ENCODE data around the gene OVOL1.

Gene OVOL1

GRCh38 chr11:65777821-65778361 is 9.0 kb upstream of the OVOL1 start:
- no peak for DNase-seq (ENCODE audit: low read depth in 2 of 2)

DNA sequence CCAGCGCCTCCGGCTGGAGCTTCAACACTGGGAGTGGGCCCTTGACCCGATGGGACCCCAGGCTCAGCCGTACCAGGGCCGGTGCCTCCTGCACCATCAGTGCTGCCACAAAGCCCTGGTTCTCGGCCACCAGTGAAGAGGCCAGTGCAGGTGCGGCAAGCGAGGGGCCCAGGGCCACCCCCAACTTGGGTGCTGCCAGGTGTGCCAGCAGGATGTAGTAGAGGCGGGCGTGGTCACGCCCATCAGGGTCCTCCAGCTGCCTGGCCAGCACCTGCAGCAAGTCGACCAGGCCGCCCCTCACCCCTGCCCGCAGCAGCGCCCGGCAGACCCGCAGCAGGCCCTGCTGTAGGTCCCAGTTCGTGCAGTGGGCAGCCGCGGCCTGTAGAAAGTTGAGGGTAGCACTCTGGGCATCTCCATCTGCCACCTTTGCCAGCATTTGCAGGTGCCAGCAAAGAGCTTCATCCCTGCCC is 8.4 kb upstream of the OVOL1 start:
- DNase-seq (ENCODE audit: low read depth in 2 of 2), result no peak

DNA sequence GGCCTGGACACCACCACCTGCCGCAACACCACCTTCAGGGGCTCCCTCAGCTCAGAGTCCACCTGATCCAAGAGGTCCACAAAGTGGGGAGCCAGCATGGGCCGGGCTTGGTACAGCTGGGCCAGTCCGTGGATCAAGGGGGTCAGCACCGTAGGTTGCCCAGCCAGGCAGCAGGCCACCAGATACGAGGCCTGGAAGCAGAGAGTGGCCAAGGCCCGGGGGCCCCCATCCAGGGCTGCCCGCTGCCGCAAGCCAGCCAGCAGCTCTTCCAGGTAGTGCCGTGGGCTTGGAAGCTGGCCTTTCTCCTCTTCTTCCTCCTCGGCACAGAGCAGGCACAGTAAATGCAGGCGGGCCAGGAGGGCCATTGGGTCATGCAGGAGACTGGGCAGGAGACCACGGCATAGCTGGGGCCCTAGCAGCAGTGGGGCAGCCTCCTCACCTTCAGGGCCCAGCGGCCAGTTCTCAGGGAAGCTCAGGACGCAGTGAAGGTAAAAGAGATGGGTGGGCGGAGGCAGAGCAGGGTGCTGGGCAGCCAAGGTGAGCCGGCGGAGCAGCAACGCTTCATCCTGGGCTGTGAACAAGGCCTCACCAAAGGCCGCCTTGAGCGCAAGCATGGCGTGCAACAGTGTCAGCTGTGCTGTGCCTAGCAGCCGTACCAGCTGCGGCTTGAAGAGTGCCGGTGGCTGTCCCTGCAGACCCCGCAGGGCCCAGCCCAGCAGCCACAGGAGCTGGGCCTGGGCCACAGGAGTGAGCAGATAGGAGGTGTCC is 7.8 kb upstream of the OVOL1 start:
- DNase-seq (ENCODE audit: low read depth in 2 of 2), result no peak

- DNase-seq (ENCODE audit: low read depth in 2 of 2), result no peak
Observed at GRCh38 chr11:65779669-65779918, 7.3 kb upstream of the OVOL1 start.

GRCh38 chr11:65779919-65780769 is 6.7 kb upstream of the OVOL1 start:
- peak; percentile 62 to 74 for DNase-seq (ENCODE audit: low read depth in 2 of 2)

- peak; percentile 47 to 63 for DNase-seq (ENCODE audit: low read depth in 2 of 2)
Observed at GRCh38 chr11:65780770-65781151, 6.1 kb upstream of the OVOL1 start, which contains the start of gene AP5B1. TSS of gene AP5B1 (minus strand) at chr11:65780976. CDS start at chr11:65780591, 385 bp downstream.

- no peak for DNase-seq (ENCODE audit: low read depth in 2 of 2)
Observed at GRCh38 chr11:65781152-65781961, 5.5 kb upstream of the OVOL1 start.

DNA sequence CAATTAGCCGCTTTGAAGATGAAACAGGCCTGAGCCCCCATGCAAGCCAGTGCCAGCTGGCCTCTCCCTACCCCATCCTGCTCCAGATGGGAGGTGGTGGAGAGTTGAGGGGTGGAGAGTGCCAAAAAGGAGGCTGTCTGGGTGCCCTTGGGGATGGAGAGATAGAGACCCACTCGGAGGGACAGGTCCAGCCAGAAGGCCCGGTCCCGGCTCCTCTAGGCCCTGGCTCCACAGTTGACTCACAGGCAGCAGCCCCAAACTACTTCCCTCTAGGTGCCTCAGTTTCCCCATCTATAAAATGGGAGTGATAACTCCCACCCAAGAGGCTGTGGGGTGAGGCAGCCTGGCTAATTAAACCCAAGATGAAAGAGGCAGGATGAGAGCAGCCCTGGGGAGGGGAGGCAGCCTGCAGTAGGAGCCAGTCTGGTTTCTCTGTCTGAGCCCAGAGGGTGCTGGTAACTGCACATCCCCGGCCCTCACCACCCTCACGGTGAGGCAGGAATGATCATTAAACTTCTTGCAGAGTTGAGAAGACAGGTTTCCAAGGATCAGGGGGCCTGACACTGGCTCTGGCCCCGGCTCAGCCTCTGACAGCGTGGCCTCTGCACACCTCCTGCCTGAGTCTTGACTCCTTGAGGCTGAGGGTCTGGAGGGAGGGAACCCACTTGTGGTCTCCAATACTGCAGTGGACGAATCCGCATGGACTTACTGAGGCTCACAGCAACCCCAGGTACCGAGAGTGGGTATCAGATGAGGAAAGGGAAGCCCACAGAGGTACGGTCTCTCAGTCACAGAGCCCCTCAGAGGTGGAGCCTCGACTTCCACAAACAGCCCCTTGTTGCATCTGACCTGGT is 4.7 kb upstream of the OVOL1 start:
- DNase-seq (ENCODE audit: low read depth in 2 of 2), result no peak

DNA sequence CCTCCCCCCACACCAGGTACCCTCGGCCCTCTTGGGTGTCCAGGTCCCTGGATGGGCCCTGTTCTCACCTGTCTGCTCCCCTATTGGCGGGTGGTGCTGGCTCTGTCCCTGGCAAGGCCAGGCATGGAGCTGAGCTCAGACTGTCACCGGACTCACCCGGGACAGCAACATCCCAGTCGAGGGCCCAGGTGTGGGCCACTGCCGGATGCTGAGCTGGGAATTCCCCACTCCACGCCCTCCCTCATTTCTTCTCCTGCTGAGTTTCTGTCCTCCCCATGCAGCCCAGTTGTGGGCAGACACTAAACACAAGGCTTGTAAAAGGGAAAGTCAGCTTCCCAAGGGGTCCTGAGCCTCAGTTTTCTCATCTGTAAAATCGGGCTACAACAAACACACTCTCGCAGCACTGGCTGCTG is 4.0 kb upstream of the OVOL1 start:
- no peak for DNase-seq (ENCODE audit: low read depth in 2 of 2)

DNA sequence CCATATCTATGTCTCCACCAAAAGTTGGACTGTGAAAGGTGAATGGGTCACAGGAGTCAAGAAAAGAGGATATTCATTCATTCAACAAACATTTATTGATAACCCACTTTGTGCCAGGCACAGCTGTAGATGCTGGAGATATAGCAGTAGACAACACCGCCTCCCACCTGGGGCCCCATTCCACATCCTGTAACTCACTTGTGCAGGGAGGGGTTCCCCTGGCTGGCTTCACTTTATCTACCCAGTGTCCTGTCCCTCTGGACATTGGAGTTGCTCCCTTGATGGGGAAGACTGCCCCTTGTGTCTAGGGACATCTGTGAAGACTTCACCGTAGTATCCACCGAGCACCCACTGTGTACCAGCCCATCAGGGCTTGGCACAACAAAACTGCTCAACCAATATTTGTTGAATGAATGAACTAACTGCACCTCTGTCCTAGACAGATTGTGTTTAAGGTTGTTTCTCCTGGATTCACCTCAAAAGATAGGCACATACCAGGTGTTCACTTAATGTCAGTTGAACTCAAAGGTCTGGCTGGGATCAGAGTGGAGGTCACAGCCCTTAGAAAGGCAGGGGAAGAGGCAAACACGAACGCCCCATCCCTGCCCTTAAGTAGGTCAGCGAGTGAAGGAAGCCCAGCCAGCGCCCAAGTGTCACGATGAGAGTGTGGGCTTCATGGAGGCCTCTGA is 1.4 kb upstream of the OVOL1 start:
- DNase-seq (ENCODE audit: low read depth in 2 of 2), result no peak

- DNase-seq (ENCODE audit: low read depth in 2 of 2), result peak in 1 of 2 donors; percentile 19
Observed at GRCh38 chr11:65786008-65786785, 666 bp upstream of the OVOL1 start.

DNA sequence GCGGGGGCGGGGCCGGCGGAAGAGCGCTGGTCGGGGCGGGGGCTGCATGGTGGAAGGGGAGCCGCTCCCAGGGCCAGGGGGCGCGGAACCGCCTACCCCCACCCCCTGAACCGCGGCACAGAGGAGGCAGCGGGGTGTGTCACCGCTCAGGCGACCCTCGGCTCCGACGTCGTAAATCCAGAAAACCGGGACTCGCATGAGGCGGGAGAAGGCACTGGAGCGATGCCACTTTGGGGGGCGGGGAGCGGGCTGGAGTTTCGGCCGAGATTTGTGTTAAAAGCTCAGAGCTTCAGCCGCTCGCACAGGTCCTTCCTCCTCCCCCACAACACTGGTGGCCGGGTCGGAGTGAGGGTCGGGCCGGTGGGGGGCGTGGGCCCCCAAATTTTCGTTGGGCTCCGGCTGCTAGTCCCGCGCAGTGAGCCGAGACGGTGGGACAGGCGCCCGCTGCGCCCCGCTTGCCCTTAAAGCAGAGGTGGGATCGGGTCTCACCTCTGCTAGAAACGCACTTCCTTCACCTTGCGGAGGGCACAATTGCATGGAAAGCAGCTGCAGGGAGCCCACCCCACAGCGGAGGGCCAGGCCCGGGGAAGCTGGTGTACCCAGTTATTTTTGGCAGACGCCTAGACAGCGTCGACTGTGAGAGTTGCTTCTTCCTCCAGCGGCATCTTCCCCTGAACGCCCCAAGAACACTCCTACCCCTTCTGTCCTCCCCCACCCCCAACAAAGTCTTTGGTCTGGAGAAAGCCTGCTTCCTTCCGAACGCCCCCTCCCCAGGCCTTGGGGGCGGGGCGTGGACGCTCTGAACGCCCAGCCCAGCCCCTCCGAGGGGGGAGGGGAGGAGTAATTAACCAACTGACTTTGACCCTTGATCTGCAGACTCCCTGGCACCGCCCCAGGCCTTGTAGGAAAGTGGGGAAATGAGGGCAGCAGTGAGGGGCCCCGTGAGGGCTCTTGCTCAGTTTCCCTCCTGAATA is 1.1 kb downstream of the OVOL1 start:
- no peak for DNase-seq (ENCODE audit: low read depth in 2 of 2)

GRCh38 chr11:65788821-65789220 is 2.0 kb downstream of the OVOL1 start:
- DNase-seq (ENCODE audit: low read depth in 2 of 2), result no peak

GRCh38 chr11:65789230-65790103 is 2.6 kb downstream of the OVOL1 start:
- no peak for DNase-seq (ENCODE audit: low read depth in 2 of 2)

GRCh38 chr11:65790104-65790901 is 3.4 kb downstream of the OVOL1 start:
- no peak for DNase-seq (ENCODE audit: low read depth in 2 of 2)

DNA sequence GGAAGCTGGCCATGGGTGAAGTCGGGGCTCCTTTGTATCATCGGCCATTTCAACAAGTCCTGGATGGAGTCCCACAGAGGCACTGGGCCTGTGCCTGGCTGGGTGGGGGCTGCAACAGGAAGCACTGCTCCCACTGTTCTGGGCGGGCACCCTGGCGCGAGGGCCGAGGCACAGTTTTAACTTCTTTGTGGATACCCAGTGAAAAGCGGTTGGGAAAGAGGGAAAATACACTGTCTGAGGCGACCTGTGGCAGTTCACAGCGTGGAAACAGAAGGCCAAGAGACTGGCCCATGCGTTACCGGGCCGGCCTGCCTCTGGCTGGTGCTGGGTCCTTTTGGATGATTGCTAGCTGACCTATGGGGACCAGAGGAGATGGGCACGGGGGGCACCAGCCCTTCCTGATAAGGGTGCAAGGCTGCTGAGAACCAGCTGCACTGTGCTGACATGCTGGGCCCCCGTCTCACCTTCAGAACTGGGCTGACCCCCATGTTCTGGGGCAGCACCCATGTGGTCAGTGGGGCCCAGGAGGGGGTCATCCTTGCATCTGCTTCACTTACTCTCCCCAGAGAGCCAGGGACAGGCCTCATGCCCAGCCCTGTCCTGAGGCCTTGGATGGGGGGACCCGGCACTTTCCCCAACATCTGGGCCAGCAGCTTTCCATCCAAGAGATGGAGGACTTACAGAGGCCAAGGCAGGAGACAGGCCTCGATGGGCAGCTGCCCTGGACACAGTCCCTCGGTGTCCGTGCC is 4.2 kb downstream of the OVOL1 start:
- DNase-seq (ENCODE audit: low read depth in 2 of 2), result no peak

All from activated CD4-positive, alpha-beta T cell treated with anti-CD3 and anti-CD28 coated beads for 24 hours (primary cell).